Fibroblast of lung (primary cell): ENCODE measurements around the gene GAREM2.

Experiments
- CTCF ChIP-seq, 2 donors: IDR thresholded peaks in 1 of 2; conservative IDR thresholded peaks in 1 of 2; 1 replicate in 1 of 2; 2 replicates in 1 of 2; pipeline ENCODE4 v1.5.1; 2011 to 2012; ENCODE audit warnings: low read length in 2 of 2, control low read depth in 1 of 2, inconsistent platforms in 1 of 2, low read depth in 1 of 2, mild to moderate bottlenecking in 1 of 2
- EZH2 ChIP-seq: IDR thresholded peaks from 2 replicates; pipeline ENCODE4 v1.5.1; 2012; ENCODE audit warnings: low read length, control low read depth, mild to moderate bottlenecking; ENCODE audit errors: missing control alignments

- TF ChIP-seq EZH2 (no peak), CTCF (conservative IDR thresholded peaks at IDR 0.05 in 1 of 2, IDR thresholded peaks at IDR 0.05 in 1 of 2; ENCODE audit: low read depth in 1 of 2, low read length in 2 of 2) (no peak)
Measured at GRCh38 chr2:26175466-26176278, 2.8 kb downstream of the GAREM2 start.
